Ovary (tissue), 9 donors: ENCODE results near the gene RGS6. TPM values are rescaled to one million over a fixed set of nuclear protein-coding genes. Genes with fewer than 3 reads are reported as not detected.

Experiments
- DNase-seq, 5 donors: peaks; one replicate each; pipeline ENCODE4 v3.0.0-alpha.2; 2019 to 2020
- H3K27ac ChIP-seq, 2 donors: fragments of 200-600 bp; one replicate each; pipeline versions ENCODE4 v1.5.1 to v1.8.0; 2019 to 2022
- H3K27me3 ChIP-seq: fragments of 200-600 bp; one replicate; pipeline ENCODE4 v1.8.0; 2022
- H3K36me3 ChIP-seq: fragments of 200-600 bp; sonication (generic); one replicate; pipeline ENCODE4 v1.5.1; 2019
- H3K4me1 ChIP-seq: one replicate; pipeline ENCODE4 v1.8.1; 2013; ENCODE audit warnings: mild to moderate bottlenecking, moderate library complexity; ENCODE audit not compliant: insufficient read depth
- H3K4me3 ChIP-seq: fragments of 200-600 bp; sonication (generic); one replicate; pipeline ENCODE4 v1.5.1; 2017
- H3K9me3 ChIP-seq, 2 donors: fragments of 200-600 bp in 1 of 2; sonication (generic) in 1 of 2; one replicate each; pipeline versions ENCODE4 v1.5.1 to v1.8.1; 2013 to 2019; ENCODE audit warnings: mild to moderate bottlenecking in 1 of 2, moderate library complexity in 1 of 2
- CTCF ChIP-seq, 3 donors: fragments of 450-650 bp in 2 of 3; fragments of 200-600 bp in 1 of 3; IDR thresholded peaks; one replicate each; pipeline versions ENCODE4 v1.5.1 to v1.8.0; 2016 to 2022; ENCODE audit warnings: antibody characterized with exemption in 3 of 3, mild to moderate bottlenecking in 1 of 3
- EP300 ChIP-seq: sonication (generic); formaldehyde crosslinking; IDR thresholded peaks from one replicate; pipeline ENCODE4 v1.6.1; 2017; ENCODE audit warnings: antibody characterized with exemption
- POLR2A ChIP-seq: fragments of 450-650 bp; IDR thresholded peaks from one replicate; pipeline ENCODE4 v1.6.1; 2017; ENCODE audit warnings: antibody characterized with exemption, mild to moderate bottlenecking, moderate library complexity
- WGBS, 3 donors: extraction: QIAGEN DNeasy Blood & Tissue Kit in 1 of 3; methylation state at CpG; one replicate each; pipeline versions ENCODE4 v1.1.5 to v1.1.7; 2013 to 2017; 5-methylcytosine and 5-hydroxymethylcytosine counted together
- intact Hi-C, 4 donors: fragments of 100-400 bp; cut with DNase I; formaldehyde crosslinking; loops; one replicate each; pipeline versions ENCODE4 v1.11.0 to v1.15.1; 2022 to 2023
- polyA plus RNA-seq, 2 donors: library from polyadenylated mRNA; stranded (reverse); fragments of 200-250 nt in 1 of 2; fragments of 350-450 nt in 1 of 2; fragmentation: Illumina TruSeq in 1 of 2; extraction: RNeasy Lipid Tissue Mini Kit (QIAGEN cat#74804) in 1 of 2; gene quantifications; one replicate each; pipeline ENCODE4 v1.2.3, GENCODE V29; 2013 to 2014
- total RNA-seq, 7 donors: library from RNA; depleted of rRNA in 2 of 7; stranded (reverse); fragments of >200 nt in 2 of 7; fragmentation: NEBNext Ultra II Directional in 3 of 7; extraction: Animal tissue kit (Norgen Biotek cat#: 25700) in 3 of 7; gene quantifications; one replicate each; pipeline versions ENCODE4 v1.1.0 to v1.2.4, GENCODE V29; 2016 to 2023
- donor health status: DM: no; HTN: no; CAD: no; lungs with moderate emphysema.
- donor health status: DM: no; HTN: no; CAD: no.
- donor health status: Bipolar disorder and iron deficiency.
- donor health status: DM: yes; HTN: yes; CAD: no.
- donor health status: DM: no; HTN: no; CAD: no.
- donor health status: DM: yes; HTN: yes; CAD: no.

Gene RGS6
- total and polyA plus RNA-seq, 9 donors, result 0.53 to 6.9 (median 1.1) TPM

DNA sequence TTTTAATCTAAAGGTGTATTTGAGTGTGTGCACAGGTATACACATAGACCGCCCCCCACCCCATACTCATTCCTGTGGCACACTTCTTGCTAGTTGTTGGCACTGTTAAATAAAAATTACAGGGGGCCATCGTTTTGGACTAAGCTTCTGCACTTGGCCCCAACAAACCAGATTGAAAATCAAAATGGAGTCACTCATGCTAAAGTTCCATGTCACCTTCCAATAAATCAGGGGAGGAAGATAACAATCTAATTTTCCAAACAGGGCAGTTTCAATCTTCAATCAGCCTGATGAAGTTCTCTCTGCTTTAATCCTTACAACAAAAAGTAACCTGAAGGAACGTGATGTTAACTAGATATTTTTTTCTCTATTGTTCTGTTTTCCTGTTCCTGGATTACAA lies 78.2 kb downstream of the RGS6 start:
- Histone ChIP-seq H3K27me3 (no peaks in the 10 kb centered on the region), H3K4me3 (no peak overlapping the region), H3K4me1 (no peaks in the 10 kb centered on the region), H3K9me3 (no peaks in the 10 kb centered on the region), H3K36me3 (no peaks in the 10 kb centered on the region), H3K27ac (no peak overlapping the region)
- WGBS, 3 donors, result 76 to 86% (median 78%) methylated on average over 3 of the region's 3 CpGs
- intact Hi-C loops, result no loop called here
- DNase-seq, result no peak
- TF ChIP-seq EP300 (no peak), POLR2A (no peak), CTCF (IDR thresholded peaks at IDR 0.05) (no peak)

DNA sequence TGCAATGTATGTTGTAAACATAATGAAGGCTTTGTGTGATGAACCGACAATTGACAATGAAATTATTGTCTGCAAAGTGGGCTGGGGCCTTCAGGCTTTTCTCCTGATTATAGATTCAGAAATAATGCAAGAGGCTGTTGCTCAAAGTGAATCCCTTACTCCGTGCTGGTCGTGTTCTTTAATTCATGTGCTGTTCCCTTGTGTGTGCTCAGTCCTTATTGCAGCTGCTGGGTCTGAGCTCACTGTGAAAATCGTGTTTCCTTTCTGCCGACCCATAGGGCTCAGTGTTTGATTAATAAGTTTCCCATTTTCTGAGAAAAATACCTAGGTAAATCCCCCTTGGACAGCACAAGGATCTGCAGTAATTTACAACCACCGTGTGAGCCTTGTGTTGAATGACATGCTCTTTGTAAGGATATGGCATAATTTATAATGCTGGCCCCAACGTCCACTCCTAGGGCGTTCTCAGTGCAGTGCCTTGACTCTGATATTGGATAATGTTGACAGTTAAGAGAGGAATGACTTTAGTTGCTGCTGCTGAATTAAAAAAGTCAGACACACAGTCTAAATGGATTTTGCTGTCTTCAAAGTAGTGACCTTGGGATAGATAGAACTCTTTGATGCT lies 81.6 kb downstream of the RGS6 start:
- no peak overlapping the region for H3K4me3 ChIP-seq
- no peak overlapping the region for H3K27ac ChIP-seq
- no peak for DNase-seq
- no peaks in the 10 kb centered on the region for H3K4me1 ChIP-seq
- WGBS, 3 donors, result 43 to 58% (median 49%) methylated on average over 8 of the region's 8 CpGs
- no peaks in the 10 kb centered on the region for H3K9me3 ChIP-seq
- no peaks in the 10 kb centered on the region for H3K27me3 ChIP-seq
- no peak for TF ChIP-seq EP300
- TF ChIP-seq POLR2A, result no peak
- no peak for TF ChIP-seq CTCF (IDR thresholded peaks at IDR 0.05)
- no peaks in the 10 kb centered on the region for H3K36me3 ChIP-seq
- intact Hi-C loops, result no loop called here

GRCh38 chr14:72014486-72014885 lies 82.3 kb downstream of the RGS6 start:
- H3K27ac ChIP-seq, result no peak overlapping the region
- no peak overlapping the region for H3K4me3 ChIP-seq
- no peaks in the 10 kb centered on the region for H3K36me3 ChIP-seq
- H3K9me3 ChIP-seq, result no peaks in the 10 kb centered on the region
- intact Hi-C loops, result no loop called here
- H3K4me1 ChIP-seq, result no peaks in the 10 kb centered on the region
- H3K27me3 ChIP-seq, result no peaks in the 10 kb centered on the region
- no peak for TF ChIP-seq POLR2A
- TF ChIP-seq EP300, result no peak
- TF ChIP-seq CTCF (IDR thresholded peaks at IDR 0.05), result no peak
- WGBS, 3 donors, result 41 to 45% (median 44%) methylated on average over 5 of the region's 5 CpGs
- no peak for DNase-seq

- Histone ChIP-seq H3K27ac (no peak overlapping the region), H3K36me3 (no peaks in the 10 kb centered on the region), H3K27me3 (no peaks in the 10 kb centered on the region), H3K9me3 (no peaks in the 10 kb centered on the region), H3K4me1 (no peaks in the 10 kb centered on the region), H3K4me3 (no peak overlapping the region)
- intact Hi-C loops, result no loop called here
- TF ChIP-seq CTCF (IDR thresholded peaks at IDR 0.05) (no peak), EP300 (no peak)
- no peak for DNase-seq
Observed at GRCh38 chr14:72017290-72017689, 85.1 kb downstream of the RGS6 start.
